ENCODE measurements around the gene SPOCK3.

- no peak for TF ChIP-seq CTCF (IDR thresholded peaks at IDR 0.05; ENCODE audit: low read depth, low read length, missing input control)
- no peak for TF ChIP-seq TAF1 (conservative IDR thresholded peaks at IDR 0.05)
- TF ChIP-seq SP1 (IDR thresholded peaks at IDR 0.05) = no peak
- TF ChIP-seq YY1 (IDR thresholded peaks at IDR 0.05) = no peak
- TF ChIP-seq, protein P1, sequence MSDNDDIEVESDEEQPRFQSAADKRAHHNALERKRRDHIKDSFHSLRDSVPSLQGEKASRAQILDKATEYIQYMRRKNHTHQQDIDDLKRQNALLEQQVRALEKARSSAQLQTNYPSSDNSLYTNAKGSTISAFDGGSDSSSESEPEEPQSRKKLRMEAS (IDR thresholded peaks at IDR 0.05) = no peak
Measured at GRCh38 chr4:166688835-166689234, 545.5 kb downstream of the SPOCK3 start.

All from liver (tissue), 3 donors.